DND-41 (cell line): ENCODE data around the gene SLC39A11.

Experiments used
- EZH2 ChIP-seq: IDR thresholded peaks from 3 replicates; pipeline ENCODE4 v1.6.1; 2012; ENCODE audit warnings: borderline replicate concordance, low read depth, mild to moderate bottlenecking, moderate library complexity, low read length, inconsistent platforms; ENCODE audit not compliant: severe bottlenecking
- TF ChIP-seq, protein P1 (sequence below): IDR thresholded peaks from 2 replicates; pipeline ENCODE4 v1.5.1; 2012; ENCODE audit warnings: borderline replicate concordance, low read length, moderate library complexity, mild to moderate bottlenecking; ENCODE audit not compliant: poor library complexity, severe bottlenecking; ENCODE audit errors: extremely low read depth

DNA sequence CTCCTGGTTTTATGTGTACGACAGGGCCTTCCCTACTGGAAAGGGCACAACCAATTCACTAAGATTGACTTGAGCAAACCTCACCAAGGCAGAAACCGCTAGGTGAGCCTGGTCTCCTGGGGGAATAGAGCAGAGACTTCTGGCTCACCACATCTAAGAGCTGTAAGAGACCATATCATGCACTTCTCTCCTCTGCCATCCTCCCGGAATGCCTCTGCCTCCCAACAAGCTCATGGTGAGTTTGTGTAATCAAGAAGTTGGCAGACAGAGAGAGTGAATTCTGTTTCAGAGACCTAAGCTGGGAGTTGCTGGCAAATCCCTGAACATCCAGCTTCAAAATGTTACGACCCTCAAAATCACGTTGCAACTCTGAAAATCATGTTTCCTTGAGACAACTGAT is 154.8 kb downstream of the SLC39A11 start:
- TF ChIP-seq, protein P1, sequence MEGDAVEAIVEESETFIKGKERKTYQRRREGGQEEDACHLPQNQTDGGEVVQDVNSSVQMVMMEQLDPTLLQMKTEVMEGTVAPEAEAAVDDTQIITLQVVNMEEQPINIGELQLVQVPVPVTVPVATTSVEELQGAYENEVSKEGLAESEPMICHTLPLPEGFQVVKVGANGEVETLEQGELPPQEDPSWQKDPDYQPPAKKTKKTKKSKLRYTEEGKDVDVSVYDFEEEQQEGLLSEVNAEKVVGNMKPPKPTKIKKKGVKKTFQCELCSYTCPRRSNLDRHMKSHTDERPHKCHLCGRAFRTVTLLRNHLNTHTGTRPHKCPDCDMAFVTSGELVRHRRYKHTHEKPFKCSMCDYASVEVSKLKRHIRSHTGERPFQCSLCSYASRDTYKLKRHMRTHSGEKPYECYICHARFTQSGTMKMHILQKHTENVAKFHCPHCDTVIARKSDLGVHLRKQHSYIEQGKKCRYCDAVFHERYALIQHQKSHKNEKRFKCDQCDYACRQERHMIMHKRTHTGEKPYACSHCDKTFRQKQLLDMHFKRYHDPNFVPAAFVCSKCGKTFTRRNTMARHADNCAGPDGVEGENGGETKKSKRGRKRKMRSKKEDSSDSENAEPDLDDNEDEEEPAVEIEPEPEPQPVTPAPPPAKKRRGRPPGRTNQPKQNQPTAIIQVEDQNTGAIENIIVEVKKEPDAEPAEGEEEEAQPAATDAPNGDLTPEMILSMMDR: no peak
- TF ChIP-seq EZH2: no peak
